HepG2 (cell line): ENCODE results near the gene MTHFD1L.

Source experiments
- KDM3A ChIP-seq: IDR thresholded peaks from 2 replicates; pipeline ENCODE4 v1.6.1; 2018; ENCODE audit warnings: low read depth, missing compliant biosample characterization
- NFIC ChIP-seq: IDR thresholded peaks from 2 replicates; pipeline ENCODE4 v1.6.1; 2012; ENCODE audit warnings: mild to moderate bottlenecking, low read length, inconsistent platforms
- POLR2AphosphoS5 ChIP-seq: IDR thresholded peaks from 2 replicates; pipeline ENCODE4 v1.6.1; 2012; ENCODE audit warnings: low read depth, low read length
- SUZ12 ChIP-seq: fragments of 150-350 bp; IDR thresholded peaks from 2 replicates; pipeline ENCODE4 v1.6.1; 2014; ENCODE audit warnings: low read depth, low read length

DNA sequence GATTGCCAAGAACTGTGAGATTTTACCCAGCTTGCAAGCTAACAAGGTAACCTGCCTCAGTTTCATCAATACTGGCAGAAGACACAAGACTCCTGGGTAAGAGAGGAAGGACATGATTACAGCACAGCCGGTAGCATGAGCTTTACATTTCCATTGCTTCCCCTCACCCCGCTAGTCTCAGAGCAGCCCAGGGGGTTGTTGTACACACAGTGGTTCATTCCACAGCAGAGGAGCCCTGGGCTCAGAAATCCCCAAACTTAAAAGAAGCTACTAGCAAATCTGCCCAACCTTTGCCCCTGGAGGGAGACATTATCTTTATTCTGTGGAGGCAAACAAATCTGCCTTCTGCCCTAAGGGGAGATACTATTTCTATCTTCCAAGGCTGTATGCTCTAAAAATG is 17.1 kb upstream of the MTHFD1L start:
- TF ChIP-seq NFIC (no peak), SUZ12 (no peak), KDM3A (no peak), POLR2AphosphoS5 (no peak)
